ENCODE measurements around the gene ANGPTL4. TPM values are rescaled to one million over a fixed set of nuclear protein-coding genes. Genes with fewer than 3 reads are reported as not detected.
"Not testable (repeated sequence)": the region's sequence is repeated elsewhere in the genome, so short reads cannot be mapped to it uniquely, and the experiment has no call there.

Gene ANGPTL4
- total RNA-seq, 1 donor from 2014 or later = 161 TPM

- Histone ChIP-seq H3K36me3 (peaks cover 0 to 22% of the 10 kb centered on the region in 2 donors), H3K27me3 (no peaks in the 10 kb centered on the region), H3K4me1 (no peaks in the 10 kb centered on the region), H3K4me3 (no peak overlapping the region), H3K27ac (no peak overlapping the region), H3K9me3 (no peaks in the 10 kb centered on the region)
- no peak for TF ChIP-seq CTCF (IDR thresholded peaks at IDR 0.05)
- no peak for DNase-seq (ENCODE audit: low spot score in 2 of 2)
- intact Hi-C loops (cut with DNase I) = no loop called here
Observed at GRCh38 chr19:8377598-8377997, 13.6 kb downstream of the ANGPTL4 start.

- H3K4me3 ChIP-seq; H3K27ac ChIP-seq; H3K9me3 ChIP-seq; H3K27me3 ChIP-seq; intact Hi-C loops (cut with DNase I); H3K36me3 ChIP-seq; DNase-seq (ENCODE audit: low spot score in 2 of 2); H3K4me1 ChIP-seq: not testable (repeated sequence)
Observed at GRCh38 chr19:8379156-8379891, 15.4 kb downstream of the ANGPTL4 start.

- H3K27me3 ChIP-seq; H3K4me1 ChIP-seq; H3K27ac ChIP-seq; DNase-seq (ENCODE audit: low spot score in 2 of 2); H3K36me3 ChIP-seq; H3K4me3 ChIP-seq; H3K9me3 ChIP-seq; intact Hi-C loops (cut with DNase I): not testable (repeated sequence)
Observed at GRCh38 chr19:8384569-8384968, 20.6 kb downstream of the ANGPTL4 start.

GRCh38 chr19:8385103-8385502 is 21.1 kb downstream of the ANGPTL4 start:
- H3K9me3 ChIP-seq; H3K27me3 ChIP-seq; H3K36me3 ChIP-seq; H3K4me3 ChIP-seq; intact Hi-C loops (cut with DNase I); H3K27ac ChIP-seq; DNase-seq (ENCODE audit: low spot score in 2 of 2); H3K4me1 ChIP-seq: not testable (repeated sequence)

- H3K4me1 ChIP-seq; H3K27me3 ChIP-seq; intact Hi-C loops (cut with DNase I); H3K9me3 ChIP-seq; H3K27ac ChIP-seq; DNase-seq (ENCODE audit: low spot score in 2 of 2); H3K36me3 ChIP-seq; H3K4me3 ChIP-seq: not testable (repeated sequence)
Observed at GRCh38 chr19:8385566-8385965, 21.6 kb downstream of the ANGPTL4 start.

- H3K9me3 ChIP-seq; H3K36me3 ChIP-seq; DNase-seq (ENCODE audit: low spot score in 2 of 2); H3K27ac ChIP-seq; H3K4me3 ChIP-seq; H3K4me1 ChIP-seq; H3K27me3 ChIP-seq; intact Hi-C loops (cut with DNase I): not testable (repeated sequence)
Observed at GRCh38 chr19:8386419-8386818, 22.5 kb downstream of the ANGPTL4 start.

- Histone ChIP-seq H3K27ac (no peak overlapping the region), H3K36me3 (no peaks in the 10 kb centered on the region), H3K4me3 (no peak overlapping the region), H3K4me1 (peaks cover 10 to 15% of the 10 kb centered on the region in 2 donors), H3K27me3 (no peaks in the 10 kb centered on the region), H3K9me3 (no peaks in the 10 kb centered on the region)
- no peak for DNase-seq (ENCODE audit: low spot score in 2 of 2)
- intact Hi-C loops (cut with DNase I) = no loop called here
- no peak for TF ChIP-seq CTCF (IDR thresholded peaks at IDR 0.05)
Observed at GRCh38 chr19:8386990-8387389, 23.0 kb downstream of the ANGPTL4 start.

- intact Hi-C loops (cut with DNase I) = no loop called here
- no peak for TF ChIP-seq CTCF (IDR thresholded peaks at IDR 0.05)
- no peaks in the 10 kb centered on the region for H3K36me3 ChIP-seq
- H3K9me3 ChIP-seq = no peaks in the 10 kb centered on the region
- no peak overlapping the region for H3K27ac ChIP-seq
- no peaks in the 10 kb centered on the region for H3K27me3 ChIP-seq
- H3K4me1 ChIP-seq = peaks cover 12 to 22% of the 10 kb centered on the region in 2 donors
- DNase-seq (ENCODE audit: low spot score in 2 of 2) = no peak
- no peak overlapping the region for H3K4me3 ChIP-seq
Observed at GRCh38 chr19:8387688-8388611, 24.0 kb downstream of the ANGPTL4 start.

Data from ascending aorta (tissue), 2 donors.